Tibial nerve (tissue), 4 donors: ENCODE measurements around the gene CD163L1. TPM values are rescaled to one million over a fixed set of nuclear protein-coding genes. Genes with fewer than 3 reads are reported as not detected.

Source experiments
- DNase-seq, 2 donors: peaks; one replicate each; pipeline ENCODE4 v3.0.0-alpha.2; 2019; ENCODE audit warnings: low spot score in 2 of 2
- H3K27ac ChIP-seq, 4 donors: fragments of 200-600 bp; sonication (generic) in 3 of 4; one replicate each; pipeline ENCODE4 v1.5.1; 2017 to 2019; ENCODE audit warnings: mild to moderate bottlenecking in 1 of 4
- H3K27me3 ChIP-seq, 2 donors: fragments of 200-600 bp; sonication (generic) in 1 of 2; one replicate each; pipeline versions ENCODE4 v1.5.1 to v1.6.0; 2017 to 2019
- H3K36me3 ChIP-seq, 3 donors: fragments of 200-600 bp; sonication (generic); one replicate each; pipeline ENCODE4 v1.5.1; 2018 to 2019
- H3K4me1 ChIP-seq, 4 donors: fragments of 200-600 bp; sonication (generic) in 3 of 4; one replicate each; pipeline ENCODE4 v1.5.1; 2017 to 2019
- H3K4me3 ChIP-seq, 4 donors: fragments of 200-600 bp; sonication (generic) in 3 of 4; one replicate each; pipeline ENCODE4 v1.5.1; 2017 to 2019; ENCODE audit warnings: mild to moderate bottlenecking in 1 of 4, moderate library complexity in 1 of 4
- H3K9me3 ChIP-seq, 4 donors: fragments of 200-600 bp; sonication (generic) in 3 of 4; one replicate each; pipeline ENCODE4 v1.5.1; 2017 to 2019
- CTCF ChIP-seq, 5 experiments: fragments of 200-600 bp in 3 of 5; fragments of 450-650 bp in 2 of 5; sonication (generic) in 3 of 5; IDR thresholded peaks; one replicate each; pipeline ENCODE4 v1.5.1; 2016 to 2019; ENCODE audit warnings: antibody characterized with exemption in 5 of 5, mild to moderate bottlenecking in 3 of 5, moderate library complexity in 2 of 5
- EP300 ChIP-seq, 2 donors: sonication (generic); formaldehyde crosslinking; IDR thresholded peaks; one replicate each; pipeline ENCODE4 v1.6.1; 2017; ENCODE audit warnings: antibody characterized with exemption in 2 of 2, mild to moderate bottlenecking in 1 of 2
- POLR2A ChIP-seq, 2 donors: fragments of 450-650 bp; IDR thresholded peaks; one replicate each; pipeline ENCODE4 v1.6.1; 2017; ENCODE audit warnings: antibody characterized with exemption in 2 of 2, mild to moderate bottlenecking in 2 of 2, moderate library complexity in 2 of 2
- WGBS, 2 donors: methylation state at CpG; one replicate each; pipeline ENCODE4 v1.1.5; 2018; 5-methylcytosine and 5-hydroxymethylcytosine counted together
- total RNA-seq, 4 donors: library from RNA; depleted of rRNA; stranded (reverse); fragments of >200 nt; gene quantifications; one replicate each; pipeline ENCODE4 v1.1.0, GENCODE V29; 2016

CD163L1 gene
- total RNA-seq, 4 donors from 2014 or later = 0.66 to 16.7 (median 1.6) TPM

GRCh38 chr12:7310070-7310469, 133.9 kb downstream of the CD163L1 start:
- Histone ChIP-seq H3K36me3 (no peaks in the 10 kb centered on the region), H3K4me1 (no peaks in the 10 kb centered on the region), H3K4me3 (no peak overlapping the region), H3K27me3 (no peaks in the 10 kb centered on the region), H3K9me3 (no peaks in the 10 kb centered on the region), H3K27ac (no peak overlapping the region)
- no peak for DNase-seq
- WGBS, 2 donors = 87 to 94% methylated on average over 4 of the region's 4 CpGs
- no peak for TF ChIP-seq POLR2A (IDR thresholded peaks at IDR 0.05)
- TF ChIP-seq CTCF (IDR thresholded peaks at IDR 0.05) = no peak
- no peak for TF ChIP-seq EP300 (IDR thresholded peaks at IDR 0.05)

Other genes with a start within 250 kb of the CD163L1 start
- gene ACSM4, start 140.1 kb downstream of the CD163L1 start, total RNA-seq = not detected
- 100 to 1,000 TPM; 192 to 455 (median 278) TPM for gene CD163, start 59.6 kb upstream of the CD163L1 start, total RNA-seq
- gene APOBEC1, start 221.8 kb upstream of the CD163L1 start, total RNA-seq = not detected